H1 (cell line): ENCODE data around the gene ADRM1. TPM values are rescaled to one million over a fixed set of nuclear protein-coding genes. Genes with fewer than 3 reads are reported as not detected.

Experiments
- PHF8 ChIP-seq: fragments of 200-600 bp; sonication (generic); conservative IDR thresholded peaks from 2 replicates; pipeline ENCODE4 v1.7.1; 2012; ENCODE audit warnings: low read depth, mild to moderate bottlenecking, inconsistent platforms, low read length, moderate library complexity
- RFX5 ChIP-seq: IDR thresholded peaks from 2 replicates; pipeline ENCODE4 v1.6.1; 2011; ENCODE audit warnings: low read depth, low read length, improper control_type of control experiment, borderline replicate concordance
- RNF2 ChIP-seq: fragments of 200-900, 300-1000 bp; sonication (generic); IDR thresholded peaks from 2 replicates; pipeline ENCODE4 v1.7.1; 2016; ENCODE audit warnings: borderline replicate concordance, low read depth, mild to moderate bottlenecking, antibody characterized with exemption, low read length; ENCODE audit not compliant: poor library complexity, severe bottlenecking; ENCODE audit errors: missing control alignments
- SP1 ChIP-seq: IDR thresholded peaks from 2 replicates; pipeline ENCODE4 v1.6.1; 2011; ENCODE audit warnings: low read depth, low read length
- TCF12 ChIP-seq: IDR thresholded peaks from 2 replicates; pipeline ENCODE4 v1.6.1; 2011; ENCODE audit warnings: low read depth, mild to moderate bottlenecking, low read length
- polyA plus RNA-seq, 7 experiments: library from polyadenylated mRNA; depleted of rRNA in 3 of 7; stranded (reverse) in 5 of 7; unstranded in 2 of 7; fragments of >200 nt in 5 of 7; fragments of 200-250 nt in 2 of 7; gene quantifications; 1 replicate in 5 of 7; 2 replicates in 1 of 7; 4 replicates in 1 of 7; pipeline versions ENCODE4 v1.2.1 to v1.2.3, GENCODE V29; 2011 to 2013; ENCODE audit warnings: missing spikeins in 2 of 7, mixed read lengths in 2 of 7
- total RNA-seq: library from RNA; stranded (reverse); fragmentation: NEBNext Ultra II Directional; extraction: Animal tissue kit (Norgen Biotek cat#: 25700); gene quantifications from 2 replicates; pipeline ENCODE4 v1.2.1, GENCODE V29; 2021

ADRM1 gene
- total and polyA plus RNA-seq, 2 of the 8 experiments (the other 6 are each of a cell fraction or from before 2014, with no cell fraction given): 126 to 214 TPM

GRCh38 chr20:62313460-62314338, 10.9 kb downstream of the ADRM1 start (continued):
- TF ChIP-seq RFX5 (no peak), SP1 (no peak), PHF8 (no peak), TCF12 (no peak), RNF2 (no peak)
